Measurements from ENCODE around the gene PTGES3. TPM values are rescaled to one million over a fixed set of nuclear protein-coding genes. Genes with fewer than 3 reads are reported as not detected.

PTGES3 gene
- polyA plus RNA-seq, 1 donor from 2014 or later = 109 TPM

DNA sequence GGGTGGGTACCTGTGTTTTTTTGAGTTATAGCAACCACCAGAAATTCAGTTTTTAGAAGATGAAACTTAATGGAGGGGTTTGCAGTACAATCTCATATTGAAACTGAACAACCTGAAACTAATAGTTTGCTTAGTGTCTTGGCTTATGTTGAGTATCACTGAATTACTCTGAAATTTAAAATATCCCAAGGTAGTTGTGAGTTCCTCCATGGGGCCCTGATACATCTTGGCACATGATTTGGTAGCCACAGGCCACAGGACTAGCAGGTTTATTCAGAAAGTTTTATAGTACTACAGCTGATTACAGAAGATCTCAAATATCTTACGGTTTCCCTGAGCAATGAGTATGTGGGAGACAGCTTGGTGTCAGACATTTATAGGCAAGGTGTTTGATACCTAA, 10.4 kb downstream of the PTGES3 start:
- Histone ChIP-seq H3K79me2 (replicated peaks; ENCODE audit: insufficient read depth, low read length) (peaks cover 81% of the 10 kb centered on the region), H3K36me3 (ENCODE audit: insufficient read depth, low read length) (no peaks in the 10 kb centered on the region)

DNA sequence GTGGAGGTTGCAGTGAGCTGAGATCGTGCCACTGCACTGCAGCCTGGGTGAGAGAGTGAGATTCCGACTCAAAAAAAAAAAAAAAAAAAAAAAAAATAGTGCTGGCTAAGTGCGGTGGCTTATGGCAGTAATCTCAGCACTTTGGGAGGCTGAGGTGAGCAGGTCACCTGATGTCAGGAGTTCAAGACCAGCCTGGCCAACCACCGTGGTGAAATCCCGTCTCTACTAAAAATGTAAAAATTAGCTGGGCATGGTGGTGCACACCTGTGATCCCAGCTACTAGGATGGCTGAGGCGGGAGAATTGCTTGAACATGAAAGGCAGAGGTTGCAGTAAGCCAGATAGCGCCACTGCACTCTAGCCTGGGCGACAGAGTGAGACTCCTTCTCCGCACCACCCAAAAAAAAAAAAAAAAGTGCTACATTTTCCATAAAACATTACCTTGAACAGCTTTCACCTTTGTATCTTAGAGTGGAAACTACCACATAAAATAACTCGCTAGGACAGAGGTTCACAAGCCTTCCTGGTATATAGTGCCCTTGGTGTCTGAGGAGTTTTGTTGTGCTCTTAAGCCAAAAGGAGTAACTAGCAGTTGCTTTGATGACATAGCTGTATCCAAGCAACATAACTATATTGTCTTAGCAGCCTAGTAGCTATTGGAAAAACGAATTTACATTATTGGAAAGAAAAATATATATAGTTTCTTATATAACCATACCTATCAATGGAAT, 11.1 kb downstream of the PTGES3 start:
- H2AFZ ChIP-seq (ENCODE audit: low read depth, low read length) = no peak overlapping the region
- TF ChIP-seq EZH2 (IDR thresholded peaks at IDR 0.05; ENCODE audit: borderline replicate concordance, insufficient read depth, low read length, poor library complexity, severe bottlenecking) = no peak
- no peak for TF ChIP-seq EP300 (conservative IDR thresholded peaks at IDR 0.05; ENCODE audit: poor library complexity, severe bottlenecking)
- TF ChIP-seq, protein P1, sequence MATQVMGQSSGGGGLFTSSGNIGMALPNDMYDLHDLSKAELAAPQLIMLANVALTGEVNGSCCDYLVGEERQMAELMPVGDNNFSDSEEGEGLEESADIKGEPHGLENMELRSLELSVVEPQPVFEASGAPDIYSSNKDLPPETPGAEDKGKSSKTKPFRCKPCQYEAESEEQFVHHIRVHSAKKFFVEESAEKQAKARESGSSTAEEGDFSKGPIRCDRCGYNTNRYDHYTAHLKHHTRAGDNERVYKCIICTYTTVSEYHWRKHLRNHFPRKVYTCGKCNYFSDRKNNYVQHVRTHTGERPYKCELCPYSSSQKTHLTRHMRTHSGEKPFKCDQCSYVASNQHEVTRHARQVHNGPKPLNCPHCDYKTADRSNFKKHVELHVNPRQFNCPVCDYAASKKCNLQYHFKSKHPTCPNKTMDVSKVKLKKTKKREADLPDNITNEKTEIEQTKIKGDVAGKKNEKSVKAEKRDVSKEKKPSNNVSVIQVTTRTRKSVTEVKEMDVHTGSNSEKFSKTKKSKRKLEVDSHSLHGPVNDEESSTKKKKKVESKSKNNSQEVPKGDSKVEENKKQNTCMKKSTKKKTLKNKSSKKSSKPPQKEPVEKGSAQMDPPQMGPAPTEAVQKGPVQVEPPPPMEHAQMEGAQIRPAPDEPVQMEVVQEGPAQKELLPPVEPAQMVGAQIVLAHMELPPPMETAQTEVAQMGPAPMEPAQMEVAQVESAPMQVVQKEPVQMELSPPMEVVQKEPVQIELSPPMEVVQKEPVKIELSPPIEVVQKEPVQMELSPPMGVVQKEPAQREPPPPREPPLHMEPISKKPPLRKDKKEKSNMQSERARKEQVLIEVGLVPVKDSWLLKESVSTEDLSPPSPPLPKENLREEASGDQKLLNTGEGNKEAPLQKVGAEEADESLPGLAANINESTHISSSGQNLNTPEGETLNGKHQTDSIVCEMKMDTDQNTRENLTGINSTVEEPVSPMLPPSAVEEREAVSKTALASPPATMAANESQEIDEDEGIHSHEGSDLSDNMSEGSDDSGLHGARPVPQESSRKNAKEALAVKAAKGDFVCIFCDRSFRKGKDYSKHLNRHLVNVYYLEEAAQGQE (IDR thresholded peaks at IDR 0.05; ENCODE audit: borderline replicate concordance) = no peak
- no peak for TF ChIP-seq SMC3 (conservative IDR thresholded peaks at IDR 0.05; ENCODE audit: poor library complexity)
- no peak for TF ChIP-seq CTCF (IDR thresholded peaks at IDR 0.05; ENCODE audit: poor library complexity, severe bottlenecking)
- TF ChIP-seq RAD21 (conservative IDR thresholded peaks at IDR 0.05) = no peak
- TF ChIP-seq TAF1 (IDR thresholded peaks at IDR 0.05; ENCODE audit: low read depth) = no peak
- no peak for TF ChIP-seq MXI1 (conservative IDR thresholded peaks at IDR 0.05; ENCODE audit: poor library complexity, severe bottlenecking)
- no peak for TF ChIP-seq POLR2AphosphoS5 (IDR thresholded peaks at IDR 0.05)
- H3K4me2 ChIP-seq (ENCODE audit: low read length) = no peak overlapping the region
- peaks cover 74% of the 10 kb centered on the region for H3K79me2 ChIP-seq (replicated peaks; ENCODE audit: insufficient read depth, low read length)
- H3F3A ChIP-seq (ENCODE audit: insufficient read depth, low read length, poor library complexity, severe bottlenecking) = no peaks in the 10 kb centered on the region
- H3K27me3 ChIP-seq (ENCODE audit: insufficient read depth, low read depth, low read length) = no peaks in the 10 kb centered on the region
- H3K9me2 ChIP-seq (ENCODE audit: insufficient read depth, low read length) = no peaks in the 10 kb centered on the region
- no peaks in the 10 kb centered on the region for H4K20me1 ChIP-seq (ENCODE audit: insufficient read depth)
- H3K9ac ChIP-seq (ENCODE audit: low read length) = no peak overlapping the region
- no peaks in the 10 kb centered on the region for H3K36me3 ChIP-seq (ENCODE audit: insufficient read depth, low read length)
- H3K27ac ChIP-seq (ENCODE audit: low read length) = no peak overlapping the region
- H3K9me3 ChIP-seq (ENCODE audit: low read length) = no peaks in the 10 kb centered on the region
- H3K4me3 ChIP-seq (ENCODE audit: low read length) = no peak overlapping the region

More for the DNA sequence above, 10.4 kb downstream of the PTGES3 start:
- no peaks in the 10 kb centered on the region for H3K9me2 ChIP-seq (ENCODE audit: insufficient read depth, low read length)
- no peak overlapping the region for H3K4me3 ChIP-seq (ENCODE audit: low read length)
- no peak overlapping the region for H3K4me2 ChIP-seq (ENCODE audit: low read length)
- H3F3A ChIP-seq (ENCODE audit: insufficient read depth, low read length, poor library complexity, severe bottlenecking) = no peaks in the 10 kb centered on the region
- H3K27ac ChIP-seq (ENCODE audit: low read length) = no peak overlapping the region
- no peak overlapping the region for H3K9ac ChIP-seq (ENCODE audit: low read length)
- no peaks in the 10 kb centered on the region for H3K9me3 ChIP-seq (ENCODE audit: low read length)
- TF ChIP-seq RAD21 (conservative IDR thresholded peaks at IDR 0.05) (no peak), TAF1 (IDR thresholded peaks at IDR 0.05; ENCODE audit: low read depth) (no peak), EZH2 (IDR thresholded peaks at IDR 0.05; ENCODE audit: borderline replicate concordance, insufficient read depth, low read length, poor library complexity, severe bottlenecking) (no peak), POLR2AphosphoS5 (IDR thresholded peaks at IDR 0.05) (no peak)
- TF ChIP-seq, protein P1 (IDR thresholded peaks at IDR 0.05; ENCODE audit: borderline replicate concordance) = no peak
- H4K20me1 ChIP-seq (ENCODE audit: insufficient read depth) = no peaks in the 10 kb centered on the region
- no peaks in the 10 kb centered on the region for H3K27me3 ChIP-seq (ENCODE audit: insufficient read depth, low read depth, low read length)
- no peak overlapping the region for H2AFZ ChIP-seq (ENCODE audit: low read depth, low read length)
